Colonic mucosa (tissue), 4 donors: ENCODE data around the gene RAB11FIP2. TPM values are rescaled to one million over a fixed set of nuclear protein-coding genes. Genes with fewer than 3 reads are reported as not detected.

Source experiments
- DNase-seq: peaks from one replicate; pipeline ENCODE4 v3.0.0-alpha.2; 2020
- H3K27ac ChIP-seq: fragments of 200-600 bp; one replicate; pipeline ENCODE4 v1.8.0; 2021
- H3K27me3 ChIP-seq: fragments of 200-600 bp; one replicate; pipeline ENCODE4 v1.8.0; 2021
- H3K36me3 ChIP-seq: fragments of 200-600 bp; one replicate; pipeline ENCODE4 v1.8.0; 2021
- H3K4me1 ChIP-seq: fragments of 200-600 bp; one replicate; pipeline ENCODE4 v1.8.0; 2021; ENCODE audit warnings: mild to moderate bottlenecking
- H3K4me3 ChIP-seq: fragments of 200-600 bp; one replicate; pipeline ENCODE4 v1.8.0; 2021
- H3K9ac ChIP-seq, 2 donors: one replicate each; pipeline ENCODE4 v1.7.0; 2013; ENCODE audit warnings: control low read depth in 2 of 2, low read depth in 2 of 2, low read length in 2 of 2
- H3K9me3 ChIP-seq: fragments of 200-600 bp; one replicate; pipeline ENCODE4 v1.8.0; 2021
- CTCF ChIP-seq: fragments of 200-600 bp; IDR thresholded peaks from one replicate; pipeline ENCODE4 v1.8.0; 2022; ENCODE audit warnings: antibody characterized with exemption, mild to moderate bottlenecking
- intact Hi-C: fragments of 100-400 bp; cut with DNase I; formaldehyde crosslinking; loops from one replicate; pipeline ENCODE4 v1.14.1; 2022
- total RNA-seq, 2 donors: library from RNA; stranded (reverse); fragmentation: NEBNext Ultra II Directional in 1 of 2; extraction: Animal tissue kit (Norgen Biotek cat#: 25700) in 1 of 2; gene quantifications; one replicate each; pipeline ENCODE4 v1.2.1, GENCODE V29; 2021
- donor health status: healthy.
- donor health status: DM: no; HTN: no; CAD: no.
- donor health status: DM: no; HTN: no; CAD: no.

Gene RAB11FIP2
- total RNA-seq, 2 donors from 2014 or later, result 4.7 to 7.5 TPM

GRCh38 chr10:118052816-118053215, 6.1 kb upstream of the RAB11FIP2 start:
- no peak for TF ChIP-seq CTCF
- H3K27me3 ChIP-seq, result no peaks in the 10 kb centered on the region
- H3K9ac ChIP-seq, result no peak overlapping the region
- no peak for DNase-seq
- H3K27ac ChIP-seq, result no peak overlapping the region
- no peaks in the 10 kb centered on the region for H3K4me1 ChIP-seq
- H3K9me3 ChIP-seq, result no peaks in the 10 kb centered on the region
- no peak overlapping the region for H3K4me3 ChIP-seq
- intact Hi-C loops, result no loop called here
- no peaks in the 10 kb centered on the region for H3K36me3 ChIP-seq

- intact Hi-C loops, result no loop called here
- Histone ChIP-seq H3K27ac (no peak overlapping the region), H3K27me3 (no peaks in the 10 kb centered on the region), H3K9me3 (no peaks in the 10 kb centered on the region), H3K9ac (no peak overlapping the region), H3K4me1 (peaks cover 4% of the 10 kb centered on the region), H3K4me3 (no peak overlapping the region), H3K36me3 (no peaks in the 10 kb centered on the region)
- TF ChIP-seq CTCF, result no peak
- no peak for DNase-seq
Measured at GRCh38 chr10:118047880-118048279, 1.1 kb upstream of the RAB11FIP2 start.

GRCh38 chr10:118047157-118047719, 497 bp upstream of the RAB11FIP2 start:
- Histone ChIP-seq H3K27ac (peak overlapping the region; percentile 79), H3K9me3 (no peaks in the 10 kb centered on the region), H3K36me3 (no peaks in the 10 kb centered on the region), H3K27me3 (no peaks in the 10 kb centered on the region), H3K4me1 (peaks cover 4% of the 10 kb centered on the region), H3K9ac (peak overlapping the region; percentile 68 to 85), H3K4me3 (peak overlapping the region; percentile 88)
- intact Hi-C loops, result no loop called here
- no peak for TF ChIP-seq CTCF
- DNase-seq, result peak; percentile 39

GRCh38 chr10:118045837-118046394, 825 bp downstream of the RAB11FIP2 start:
- Histone ChIP-seq H3K9ac (peak overlapping the region; percentile 68 to 75), H3K27me3 (no peaks in the 10 kb centered on the region), H3K9me3 (no peaks in the 10 kb centered on the region), H3K36me3 (no peaks in the 10 kb centered on the region), H3K4me3 (peak overlapping the region; percentile 88), H3K27ac (peak overlapping the region; percentile 79), H3K4me1 (peaks cover 4% of the 10 kb centered on the region)
- intact Hi-C loops, result no loop called here
- TF ChIP-seq CTCF, result no peak
- peak; percentile 45 for DNase-seq

GRCh38 chr10:118045158-118045836, 1.4 kb downstream of the RAB11FIP2 start:
- Histone ChIP-seq H3K9me3 (no peaks in the 10 kb centered on the region), H3K4me3 (peak overlapping the region; percentile 88), H3K27me3 (no peaks in the 10 kb centered on the region), H3K4me1 (peaks cover 4% of the 10 kb centered on the region), H3K9ac (peak overlapping the region in 1 of 2 donors; percentile 75), H3K27ac (peak overlapping the region; percentile 79), H3K36me3 (no peaks in the 10 kb centered on the region)
- intact Hi-C loops, result no loop called here
- TF ChIP-seq CTCF, result no peak
- no peak for DNase-seq
